ENCODE measurements around the gene KIAA1143.

- TF ChIP-seq POLR2AphosphoS5 (IDR thresholded peaks at IDR 0.05) (no peak), CTCF (IDR thresholded peaks at IDR 0.05) (no peak), EP300 (IDR thresholded peaks at IDR 0.05) (no peak)
Measured at GRCh38 chr3:44771424-44772098, 10.1 kb upstream of the KIAA1143 start.
